ENCODE data around the gene IFT27. TPM values are rescaled to one million over a fixed set of nuclear protein-coding genes. Genes with fewer than 3 reads are reported as not detected.

The IFT27 gene
- total RNA-seq, 1 experiment from 2014 or later: 23.2 TPM

- TF ChIP-seq TCF7L2 (IDR thresholded peaks at IDR 0.05; ENCODE audit: borderline replicate concordance, extremely low read depth, insufficient read depth, insufficient read length): no peak
- TF ChIP-seq YY1 (IDR thresholded peaks at IDR 0.05; ENCODE audit: extremely low read depth, insufficient replicate concordance, low read depth, low read length): no peak
- no peak for TF ChIP-seq REST (IDR thresholded peaks at IDR 0.05; ENCODE audit: low read depth)
- TF ChIP-seq FOSL1 (IDR thresholded peaks at IDR 0.05; ENCODE audit: low read depth): no peak
- TF ChIP-seq SRF (IDR thresholded peaks at IDR 0.05; ENCODE audit: low read depth): no peak
- TF ChIP-seq JUND (IDR thresholded peaks at IDR 0.05): no peak
- TF ChIP-seq EZH2phosphoT487 (IDR thresholded peaks at IDR 0.05; ENCODE audit: borderline replicate concordance): no peak
- no peak for TF ChIP-seq CEBPB (IDR thresholded peaks at IDR 0.05; ENCODE audit: low read depth)
- TF ChIP-seq CBX3 (IDR thresholded peaks at IDR 0.05; ENCODE audit: low read depth): no peak
- no peak for TF ChIP-seq POLR2AphosphoS5 (IDR thresholded peaks at IDR 0.05; ENCODE audit: low read depth, low read length)
- TF ChIP-seq CTCF (IDR thresholded peaks at IDR 0.05 in 2 of 3, conservative IDR thresholded peaks at IDR 0.05 in 1 of 3; ENCODE audit: borderline replicate concordance in 1 of 3, insufficient read depth in 1 of 3, low read depth in 2 of 3, low read length in 2 of 3): no peak
- no peak for TF ChIP-seq MAX (IDR thresholded peaks at IDR 0.05)
- TF ChIP-seq ZFX (IDR thresholded peaks at IDR 0.05): no peak
- H3K27ac ChIP-seq (ENCODE audit: low read depth, low read length): no peak overlapping the region
- H4K20me1 ChIP-seq (ENCODE audit: insufficient read depth): no peaks in the 10 kb centered on the region
- H3K9me2 ChIP-seq (ENCODE audit: insufficient read depth): no peaks in the 10 kb centered on the region
- RAD21 ChIA-PET (ENCODE audit: low non-redundant PET in 1 of 2, low total read pairs in 2 of 2, uncharacterized antibody in 2 of 2, unreplicated experiment in 2 of 2): no interaction called here
- H3K4me1 ChIP-seq (ENCODE audit: control insufficient read depth in 1 of 2, insufficient read depth in 2 of 2, low read length in 2 of 2): peaks cover 0 to 12% of the 10 kb centered on the region in 2 experiments; a peak in 3 of 4 replicates
- no peak overlapping the region for H3K9ac ChIP-seq (ENCODE audit: low read length)
- H3K4me3 ChIP-seq (replicated peaks in 1 of 2; ENCODE audit: low read depth in 1 of 2, low read length in 2 of 2): no peak overlapping the region
- H3K9me3 ChIP-seq (ENCODE audit: control insufficient read depth in 1 of 2, insufficient read depth in 1 of 2, low read depth in 1 of 2, low read length in 2 of 2): no peaks in the 10 kb centered on the region
- no peaks in the 10 kb centered on the region for H3K79me2 ChIP-seq (ENCODE audit: insufficient read depth, low read length)
- no peaks in the 10 kb centered on the region for H3K27me3 ChIP-seq (ENCODE audit: insufficient read depth, low read length)
- intact Hi-C loops (cut with micrococcal nuclease): no loop called here
- CTCF ChIA-PET: no interaction called here
- DNase-seq (ENCODE audit: low read depth, low spot score) (no peak), ATAC-seq (no peak)
- H3K36me3 ChIP-seq (ENCODE audit: control insufficient read depth in 1 of 2, insufficient read depth in 2 of 2, low read length in 2 of 2): no peaks in the 10 kb centered on the region; a peak in 1 of 4 replicates
- no peak overlapping the region for H2AFZ ChIP-seq (ENCODE audit: low read depth, low read length, poor library complexity, severe bottlenecking)
- BruUV-seq (replicated peaks): no TSS peak
- no peak overlapping the region for H3K4me2 ChIP-seq (ENCODE audit: low read length)
- POLR2A ChIA-PET: no interaction called here
Observed at GRCh38 chr22:36770513-36771231, 5.2 kb downstream of the IFT27 start.

Measured in HCT116 (cell line).